ENCODE results near the gene TLK2. TPM values are rescaled to one million over a fixed set of nuclear protein-coding genes. Genes with fewer than 3 reads are reported as not detected.

TLK2 gene
- total RNA-seq, 1 experiment from 2014 or later: 42.9 TPM

GRCh38 chr17:62653002-62653825, 174.6 kb downstream of the TLK2 start:
- Mint-ChIP-seq H3K36me3 (peaks cover 5% of the 10 kb centered on the region; the same call in 1 of the 2 replicates), H3K4me3 (peak overlapping the region; percentile 85), H3K27me3 (ENCODE audit: low read depth) (peaks cover 10% of the 10 kb centered on the region), H3K27ac (peak overlapping the region; percentile 63; the same call in 1 of the 2 replicates), H3K4me1 (peaks cover 39% of the 10 kb centered on the region), H3K9me3 (peaks cover 6% of the 10 kb centered on the region; the same call in 1 of the 2 replicates)
- ChIA-PET CTCF (interaction anchor here (0.7 to 2.0 kb wide), 6 partner anchors 12 to 333 kb away, joined by 3 to 7 read pairs (median 3); no protein-coding TSS in a partner anchor), POLR2A (interaction anchor here (1.0 to 1.9 kb wide), 3 partner anchors 15 to 20 kb away, joined by 3 to 15 read pairs (median 6); no protein-coding TSS in a partner anchor)
- TF ChIP-seq, protein P1, sequence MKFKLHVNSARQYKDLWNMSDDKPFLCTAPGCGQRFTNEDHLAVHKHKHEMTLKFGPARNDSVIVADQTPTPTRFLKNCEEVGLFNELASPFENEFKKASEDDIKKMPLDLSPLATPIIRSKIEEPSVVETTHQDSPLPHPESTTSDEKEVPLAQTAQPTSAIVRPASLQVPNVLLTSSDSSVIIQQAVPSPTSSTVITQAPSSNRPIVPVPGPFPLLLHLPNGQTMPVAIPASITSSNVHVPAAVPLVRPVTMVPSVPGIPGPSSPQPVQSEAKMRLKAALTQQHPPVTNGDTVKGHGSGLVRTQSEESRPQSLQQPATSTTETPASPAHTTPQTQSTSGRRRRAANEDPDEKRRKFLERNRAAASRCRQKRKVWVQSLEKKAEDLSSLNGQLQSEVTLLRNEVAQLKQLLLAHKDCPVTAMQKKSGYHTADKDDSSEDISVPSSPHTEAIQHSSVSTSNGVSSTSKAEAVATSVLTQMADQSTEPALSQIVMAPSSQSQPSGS (CRISPR knock-in tag; IDR thresholded peaks at IDR 0.05; ENCODE audit: borderline replicate concordance, low read depth): no peak
- TF ChIP-seq ZNF416 (CRISPR knock-in tag; IDR thresholded peaks at IDR 0.05) (no peak), JAZF1 (CRISPR knock-in tag; IDR thresholded peaks at IDR 0.05) (no peak), JUN (CRISPR knock-in tag; IDR thresholded peaks at IDR 0.05) (no peak), FOXP1 (CRISPR knock-in tag; IDR thresholded peaks at IDR 0.05; ENCODE audit: borderline replicate concordance) (0 out of 2 replicates have a peak, but pooled peaks have one; percentile 3), ATF3 (CRISPR knock-in tag; conservative IDR thresholded peaks at IDR 0.05) (no peak), PREB (CRISPR knock-in tag; IDR thresholded peaks at IDR 0.05; ENCODE audit: borderline replicate concordance) (no peak), NFATC4 (CRISPR knock-in tag; IDR thresholded peaks at IDR 0.05) (no peak), SMAD3 (CRISPR knock-in tag; IDR thresholded peaks at IDR 0.05; ENCODE audit: borderline replicate concordance) (no peak), HMGXB4 (CRISPR knock-in tag; IDR thresholded peaks at IDR 0.05) (no peak), SP1 (CRISPR knock-in tag; conservative IDR thresholded peaks at IDR 0.05) (peak; percentile 49; the same call in 1 of the 2 replicates)
- TF ChIP-seq, protein P2, sequence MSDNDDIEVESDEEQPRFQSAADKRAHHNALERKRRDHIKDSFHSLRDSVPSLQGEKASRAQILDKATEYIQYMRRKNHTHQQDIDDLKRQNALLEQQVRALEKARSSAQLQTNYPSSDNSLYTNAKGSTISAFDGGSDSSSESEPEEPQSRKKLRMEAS (CRISPR knock-in tag; IDR thresholded peaks at IDR 0.05): no peak
- TF ChIP-seq, protein P3, sequence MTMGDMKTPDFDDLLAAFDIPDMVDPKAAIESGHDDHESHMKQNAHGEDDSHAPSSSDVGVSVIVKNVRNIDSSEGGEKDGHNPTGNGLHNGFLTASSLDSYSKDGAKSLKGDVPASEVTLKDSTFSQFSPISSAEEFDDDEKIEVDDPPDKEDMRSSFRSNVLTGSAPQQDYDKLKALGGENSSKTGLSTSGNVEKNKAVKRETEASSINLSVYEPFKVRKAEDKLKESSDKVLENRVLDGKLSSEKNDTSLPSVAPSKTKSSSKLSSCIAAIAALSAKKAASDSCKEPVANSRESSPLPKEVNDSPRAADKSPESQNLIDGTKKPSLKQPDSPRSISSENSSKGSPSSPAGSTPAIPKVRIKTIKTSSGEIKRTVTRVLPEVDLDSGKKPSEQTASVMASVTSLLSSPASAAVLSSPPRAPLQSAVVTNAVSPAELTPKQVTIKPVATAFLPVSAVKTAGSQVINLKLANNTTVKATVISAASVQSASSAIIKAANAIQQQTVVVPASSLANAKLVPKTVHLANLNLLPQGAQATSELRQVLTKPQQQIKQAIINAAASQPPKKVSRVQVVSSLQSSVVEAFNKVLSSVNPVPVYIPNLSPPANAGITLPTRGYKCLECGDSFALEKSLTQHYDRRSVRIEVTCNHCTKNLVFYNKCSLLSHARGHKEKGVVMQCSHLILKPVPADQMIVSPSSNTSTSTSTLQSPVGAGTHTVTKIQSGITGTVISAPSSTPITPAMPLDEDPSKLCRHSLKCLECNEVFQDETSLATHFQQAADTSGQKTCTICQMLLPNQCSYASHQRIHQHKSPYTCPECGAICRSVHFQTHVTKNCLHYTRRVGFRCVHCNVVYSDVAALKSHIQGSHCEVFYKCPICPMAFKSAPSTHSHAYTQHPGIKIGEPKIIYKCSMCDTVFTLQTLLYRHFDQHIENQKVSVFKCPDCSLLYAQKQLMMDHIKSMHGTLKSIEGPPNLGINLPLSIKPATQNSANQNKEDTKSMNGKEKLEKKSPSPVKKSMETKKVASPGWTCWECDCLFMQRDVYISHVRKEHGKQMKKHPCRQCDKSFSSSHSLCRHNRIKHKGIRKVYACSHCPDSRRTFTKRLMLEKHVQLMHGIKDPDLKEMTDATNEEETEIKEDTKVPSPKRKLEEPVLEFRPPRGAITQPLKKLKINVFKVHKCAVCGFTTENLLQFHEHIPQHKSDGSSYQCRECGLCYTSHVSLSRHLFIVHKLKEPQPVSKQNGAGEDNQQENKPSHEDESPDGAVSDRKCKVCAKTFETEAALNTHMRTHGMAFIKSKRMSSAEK (CRISPR knock-in tag; IDR thresholded peaks at IDR 0.05; ENCODE audit: borderline replicate concordance): no peak
- TF ChIP-seq, protein P4, sequence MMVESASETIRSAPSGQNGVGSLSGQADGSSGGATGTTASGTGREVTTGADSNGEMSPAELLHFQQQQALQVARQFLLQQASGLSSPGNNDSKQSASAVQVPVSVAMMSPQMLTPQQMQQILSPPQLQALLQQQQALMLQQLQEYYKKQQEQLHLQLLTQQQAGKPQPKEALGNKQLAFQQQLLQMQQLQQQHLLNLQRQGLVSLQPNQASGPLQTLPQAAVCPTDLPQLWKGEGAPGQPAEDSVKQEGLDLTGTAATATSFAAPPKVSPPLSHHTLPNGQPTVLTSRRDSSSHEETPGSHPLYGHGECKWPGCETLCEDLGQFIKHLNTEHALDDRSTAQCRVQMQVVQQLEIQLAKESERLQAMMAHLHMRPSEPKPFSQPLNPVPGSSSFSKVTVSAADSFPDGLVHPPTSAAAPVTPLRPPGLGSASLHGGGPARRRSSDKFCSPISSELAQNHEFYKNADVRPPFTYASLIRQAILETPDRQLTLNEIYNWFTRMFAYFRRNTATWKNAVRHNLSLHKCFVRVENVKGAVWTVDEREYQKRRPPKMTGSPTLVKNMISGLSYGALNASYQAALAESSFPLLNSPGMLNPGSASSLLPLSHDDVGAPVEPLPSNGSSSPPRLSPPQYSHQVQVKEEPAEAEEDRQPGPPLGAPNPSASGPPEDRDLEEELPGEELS (CRISPR knock-in tag; IDR thresholded peaks at IDR 0.05): no peak
- TF ChIP-seq, protein P5, sequence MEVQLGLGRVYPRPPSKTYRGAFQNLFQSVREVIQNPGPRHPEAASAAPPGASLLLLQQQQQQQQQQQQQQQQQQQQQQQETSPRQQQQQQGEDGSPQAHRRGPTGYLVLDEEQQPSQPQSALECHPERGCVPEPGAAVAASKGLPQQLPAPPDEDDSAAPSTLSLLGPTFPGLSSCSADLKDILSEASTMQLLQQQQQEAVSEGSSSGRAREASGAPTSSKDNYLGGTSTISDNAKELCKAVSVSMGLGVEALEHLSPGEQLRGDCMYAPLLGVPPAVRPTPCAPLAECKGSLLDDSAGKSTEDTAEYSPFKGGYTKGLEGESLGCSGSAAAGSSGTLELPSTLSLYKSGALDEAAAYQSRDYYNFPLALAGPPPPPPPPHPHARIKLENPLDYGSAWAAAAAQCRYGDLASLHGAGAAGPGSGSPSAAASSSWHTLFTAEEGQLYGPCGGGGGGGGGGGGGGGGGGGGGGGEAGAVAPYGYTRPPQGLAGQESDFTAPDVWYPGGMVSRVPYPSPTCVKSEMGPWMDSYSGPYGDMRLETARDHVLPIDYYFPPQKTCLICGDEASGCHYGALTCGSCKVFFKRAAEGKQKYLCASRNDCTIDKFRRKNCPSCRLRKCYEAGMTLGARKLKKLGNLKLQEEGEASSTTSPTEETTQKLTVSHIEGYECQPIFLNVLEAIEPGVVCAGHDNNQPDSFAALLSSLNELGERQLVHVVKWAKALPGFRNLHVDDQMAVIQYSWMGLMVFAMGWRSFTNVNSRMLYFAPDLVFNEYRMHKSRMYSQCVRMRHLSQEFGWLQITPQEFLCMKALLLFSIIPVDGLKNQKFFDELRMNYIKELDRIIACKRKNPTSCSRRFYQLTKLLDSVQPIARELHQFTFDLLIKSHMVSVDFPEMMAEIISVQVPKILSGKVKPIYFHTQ (CRISPR knock-in tag; IDR thresholded peaks at IDR 0.05): no peak
- TF ChIP-seq, protein P6, sequence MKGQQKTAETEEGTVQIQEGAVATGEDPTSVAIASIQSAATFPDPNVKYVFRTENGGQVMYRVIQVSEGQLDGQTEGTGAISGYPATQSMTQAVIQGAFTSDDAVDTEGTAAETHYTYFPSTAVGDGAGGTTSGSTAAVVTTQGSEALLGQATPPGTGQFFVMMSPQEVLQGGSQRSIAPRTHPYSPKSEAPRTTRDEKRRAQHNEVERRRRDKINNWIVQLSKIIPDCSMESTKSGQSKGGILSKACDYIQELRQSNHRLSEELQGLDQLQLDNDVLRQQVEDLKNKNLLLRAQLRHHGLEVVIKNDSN (CRISPR knock-in tag; IDR thresholded peaks at IDR 0.05): no peak
- peak; percentile 85 for DNase-seq (ENCODE audit: low spot score)
- ATAC-seq: peak; percentile 75
